Muscle of leg (tissue), 11 donors: ENCODE measurements around the gene TRIM34. TPM values are rescaled to one million over a fixed set of nuclear protein-coding genes. Genes with fewer than 3 reads are reported as not detected.

Experiments used
- DNase-seq: peaks from one replicate; pipeline ENCODE4 v3.0.0; 2013
- H3K27ac ChIP-seq: one replicate; pipeline ENCODE4 v1.5.1; 2013; ENCODE audit warnings: mild to moderate bottlenecking, low read length, control low read depth
- H3K27me3 ChIP-seq: one replicate; pipeline ENCODE4 v1.6.1; 2013; ENCODE audit warnings: low read length; ENCODE audit not compliant: control insufficient read depth, insufficient read depth
- H3K36me3 ChIP-seq: one replicate; pipeline ENCODE4 v1.6.1; 2013; ENCODE audit warnings: low read length; ENCODE audit not compliant: control insufficient read depth, insufficient read depth
- H3K4me1 ChIP-seq: one replicate; pipeline ENCODE4 v1.6.1; 2013; ENCODE audit warnings: low read length; ENCODE audit not compliant: control insufficient read depth, insufficient read depth
- H3K4me3 ChIP-seq: one replicate; pipeline ENCODE4 v1.5.1; 2013; ENCODE audit warnings: low read length, control low read depth
- H3K9me3 ChIP-seq: replicated peaks from 2 replicates; pipeline ENCODE4 v1.6.1; 2013; ENCODE audit warnings: low read depth, low read length; ENCODE audit not compliant: control insufficient read depth
- WGBS: methylation state at CpG from one replicate; pipeline ENCODE4 v1.1.5; 2013; ENCODE audit warnings: missing lambda C conversion rate; ENCODE audit not compliant: insufficient coverage; 5-methylcytosine and 5-hydroxymethylcytosine counted together
- polyA plus RNA-seq, 8 donors: library from polyadenylated mRNA; unstranded; fragments of 120-200 nt; gene quantifications; one replicate each; pipeline versions ENCODE4 v1.2.1 to v1.2.3, GENCODE V29; 2013; ENCODE audit warnings: inconsistent platforms in 1 of 8, low replicate concordance in 1 of 8; ENCODE audit not compliant: insufficient read length in 8 of 8, insufficient read depth in 1 of 8
- total RNA-seq: library from RNA; stranded (reverse); fragments of 120-200 nt; gene quantifications from one replicate; pipeline ENCODE4 v1.2.4, GENCODE V29; 2013

TRIM34 gene
- total and polyA plus RNA-seq, 9 donors = 2.9 to 6.4 (median 4.6) TPM

GRCh38 chr11:5620651-5621521, 3.9 kb upstream of the TRIM34 start:
- WGBS = 100% methylated on average over 1 of the region's 3 CpGs
- DNase-seq = no peak
- Histone ChIP-seq H3K4me1 (peaks cover 11% of the 10 kb centered on the region), H3K27ac (no peak overlapping the region), H3K4me3 (no peak overlapping the region), H3K27me3 (no peaks in the 10 kb centered on the region), H3K36me3 (no peaks in the 10 kb centered on the region), H3K9me3 (no peaks in the 10 kb centered on the region)

GRCh38 chr11:5621580-5621979, 3.2 kb upstream of the TRIM34 start:
- no peaks in the 10 kb centered on the region for H3K27me3 ChIP-seq
- no peak for DNase-seq
- H3K4me3 ChIP-seq = no peak overlapping the region
- H3K9me3 ChIP-seq = no peaks in the 10 kb centered on the region
- H3K36me3 ChIP-seq = no peaks in the 10 kb centered on the region
- H3K4me1 ChIP-seq = peaks cover 12% of the 10 kb centered on the region
- no peak overlapping the region for H3K27ac ChIP-seq

- peaks cover 12% of the 10 kb centered on the region for H3K4me1 ChIP-seq
- no peak for DNase-seq
- H3K4me3 ChIP-seq = no peak overlapping the region
- H3K36me3 ChIP-seq = no peaks in the 10 kb centered on the region
- H3K27ac ChIP-seq = no peak overlapping the region
- no peaks in the 10 kb centered on the region for H3K9me3 ChIP-seq
- H3K27me3 ChIP-seq = no peaks in the 10 kb centered on the region
- WGBS = no CpG with 5 or more reads among the region's 3 CpGs
Observed at GRCh38 chr11:5622802-5623201, 2.0 kb upstream of the TRIM34 start.

GRCh38 chr11:5625281-5625680, 480 bp downstream of the TRIM34 start:
- DNase-seq = peak; percentile 5
- Histone ChIP-seq H3K4me1 (peaks cover 12% of the 10 kb centered on the region), H3K4me3 (peak overlapping the region; percentile 45), H3K27me3 (no peaks in the 10 kb centered on the region), H3K27ac (peak overlapping the region; percentile 90), H3K9me3 (peaks cover 2% of the 10 kb centered on the region), H3K36me3 (no peaks in the 10 kb centered on the region)
- 35% methylated on average over 4 of the region's 4 CpGs for WGBS

GRCh38 chr11:5626196-5626595, 1.4 kb downstream of the TRIM34 start:
- no peaks in the 10 kb centered on the region for H3K27me3 ChIP-seq
- H3K4me1 ChIP-seq = peaks cover 12% of the 10 kb centered on the region
- no peaks in the 10 kb centered on the region for H3K36me3 ChIP-seq
- H3K9me3 ChIP-seq = peaks cover 2% of the 10 kb centered on the region
- DNase-seq = no peak
- 100% methylated on average over 2 of the region's 5 CpGs for WGBS
- H3K27ac ChIP-seq = no peak overlapping the region
- H3K4me3 ChIP-seq = no peak overlapping the region

GRCh38 chr11:5631417-5631816, 6.6 kb downstream of the TRIM34 start:
- Histone ChIP-seq H3K4me3 (no peak overlapping the region), H3K27me3 (no peaks in the 10 kb centered on the region), H3K4me1 (no peaks in the 10 kb centered on the region), H3K36me3 (peaks cover 6% of the 10 kb centered on the region), H3K9me3 (peaks cover 2% of the 10 kb centered on the region), H3K27ac (no peak overlapping the region)
- 83% methylated on average over 1 of the region's 2 CpGs for WGBS
- DNase-seq = no peak

- peaks cover 2% of the 10 kb centered on the region for H3K9me3 ChIP-seq
- H3K27ac ChIP-seq = no peak overlapping the region
- no peaks in the 10 kb centered on the region for H3K4me1 ChIP-seq
- peaks cover 7% of the 10 kb centered on the region for H3K36me3 ChIP-seq
- DNase-seq = no peak
- 93% methylated on average over 4 of the region's 5 CpGs for WGBS
- no peak overlapping the region for H3K4me3 ChIP-seq
- H3K27me3 ChIP-seq = no peaks in the 10 kb centered on the region
Observed at GRCh38 chr11:5631969-5632635, 7.3 kb downstream of the TRIM34 start.

- H3K4me3 ChIP-seq = no peak overlapping the region
- no peaks in the 10 kb centered on the region for H3K9me3 ChIP-seq
- H3K36me3 ChIP-seq = peaks cover 9% of the 10 kb centered on the region
- H3K4me1 ChIP-seq = no peaks in the 10 kb centered on the region
- WGBS = no CpG with 5 or more reads among the region's 1 CpG
- DNase-seq = no peak
- H3K27me3 ChIP-seq = no peaks in the 10 kb centered on the region
- no peak overlapping the region for H3K27ac ChIP-seq
Observed at GRCh38 chr11:5639953-5640352, 15.2 kb downstream of the TRIM34 start.

GRCh38 chr11:5643585-5643984, 18.8 kb downstream of the TRIM34 start:
- no peak overlapping the region for H3K4me3 ChIP-seq
- peaks cover 6% of the 10 kb centered on the region for H3K36me3 ChIP-seq
- no peaks in the 10 kb centered on the region for H3K27me3 ChIP-seq
- DNase-seq = no peak
- H3K4me1 ChIP-seq = no peaks in the 10 kb centered on the region
- H3K9me3 ChIP-seq = no peaks in the 10 kb centered on the region
- no peak overlapping the region for H3K27ac ChIP-seq

GRCh38 chr11:5646139-5646538, 21.3 kb downstream of the TRIM34 start:
- H3K27me3 ChIP-seq = no peaks in the 10 kb centered on the region
- DNase-seq = no peak
- H3K9me3 ChIP-seq = no peaks in the 10 kb centered on the region
- H3K4me3 ChIP-seq = no peak overlapping the region
- 86% methylated on average over 2 of the region's 3 CpGs for WGBS
- no peaks in the 10 kb centered on the region for H3K4me1 ChIP-seq
- no peak overlapping the region for H3K27ac ChIP-seq
- peaks cover 6% of the 10 kb centered on the region for H3K36me3 ChIP-seq
